Activated gamma-delta T cell treated with Interleukin-2 at 50 U/mL for 16 hours (primary cell): ENCODE data around the gene DOCK2.
"Not testable (repeated sequence)": the region's sequence is repeated elsewhere in the genome, so short reads cannot be mapped to it uniquely, and the experiment has no call there.

Experiments
- DNase-seq: peaks from one replicate; pipeline ENCODE4 v3.0.0-alpha.2; 2020

The DOCK2 gene

GRCh38 chr5:170071748-170072147, 434.7 kb downstream of the DOCK2 start:
- DNase-seq, result no peak

GRCh38 chr5:170075696-170076095, 438.6 kb downstream of the DOCK2 start:
- DNase-seq, result no peak

GRCh38 chr5:170076211-170076610, 439.1 kb downstream of the DOCK2 start:
- DNase-seq, result no peak

GRCh38 chr5:170076739-170077138, 439.7 kb downstream of the DOCK2 start:
- DNase-seq, result no peak

GRCh38 chr5:170077526-170077925, 440.5 kb downstream of the DOCK2 start:
- DNase-seq, result no peak

GRCh38 chr5:170078458-170078857, 441.4 kb downstream of the DOCK2 start:
- DNase-seq, result no peak

- no peak for DNase-seq
These were observed 441.9 kb downstream of the DOCK2 start for GRCh38 chr5:170078931-170079330.

GRCh38 chr5:170080217-170080616, 443.1 kb downstream of the DOCK2 start:
- no peak for DNase-seq

- no peak for DNase-seq
These were observed 443.8 kb downstream of the DOCK2 start for GRCh38 chr5:170080786-170081445.

- DNase-seq, result no peak
These were observed 444.5 kb downstream of the DOCK2 start for GRCh38 chr5:170081616-170082015.

GRCh38 chr5:170082701-170083100, 445.6 kb downstream of the DOCK2 start:
- no peak for DNase-seq

- DNase-seq, result no peak
These were observed 450.2 kb downstream of the DOCK2 start for GRCh38 chr5:170087168-170087817.

GRCh38 chr5:170092455-170093101, 455.5 kb downstream of the DOCK2 start:
- no peak for DNase-seq

- not testable (repeated sequence) for DNase-seq
These were observed 457.3 kb downstream of the DOCK2 start for GRCh38 chr5:170094329-170094728.

- DNase-seq, result no peak
These were observed 458.6 kb downstream of the DOCK2 start for GRCh38 chr5:170095646-170096045.

GRCh38 chr5:170097934-170098333, 460.9 kb downstream of the DOCK2 start:
- DNase-seq, result no peak

- peak; percentile 69 for DNase-seq
These were observed 463.2 kb downstream of the DOCK2 start for GRCh38 chr5:170100066-170100943.

- no peak for DNase-seq
These were observed 466.4 kb downstream of the DOCK2 start for GRCh38 chr5:170103447-170103846.

- no peak for DNase-seq
These were observed 467.2 kb downstream of the DOCK2 start for GRCh38 chr5:170104299-170104698.

- DNase-seq, result no peak
These were observed 467.6 kb downstream of the DOCK2 start for GRCh38 chr5:170104710-170105109.

GRCh38 chr5:170105642-170106611, 468.9 kb downstream of the DOCK2 start, which contains the start of gene FOXI1:
FOXI1 (plus strand) TSS chr5:170105897; CDS start chr5:170105958, 61 bp downstream.
- DNase-seq, result no peak

- DNase-seq, result no peak
These were observed 470.6 kb downstream of the DOCK2 start for GRCh38 chr5:170107674-170108073.
